ENCODE results near the gene ZNF136. TPM values are rescaled to one million over a fixed set of nuclear protein-coding genes. Genes with fewer than 3 reads are reported as not detected.
A peak's percentile ranks its signal among the peaks of the same experiment; 100 is the strongest.

ZNF136 gene
- polyA plus RNA-seq, 1 experiment = 1.5 TPM

DNA sequence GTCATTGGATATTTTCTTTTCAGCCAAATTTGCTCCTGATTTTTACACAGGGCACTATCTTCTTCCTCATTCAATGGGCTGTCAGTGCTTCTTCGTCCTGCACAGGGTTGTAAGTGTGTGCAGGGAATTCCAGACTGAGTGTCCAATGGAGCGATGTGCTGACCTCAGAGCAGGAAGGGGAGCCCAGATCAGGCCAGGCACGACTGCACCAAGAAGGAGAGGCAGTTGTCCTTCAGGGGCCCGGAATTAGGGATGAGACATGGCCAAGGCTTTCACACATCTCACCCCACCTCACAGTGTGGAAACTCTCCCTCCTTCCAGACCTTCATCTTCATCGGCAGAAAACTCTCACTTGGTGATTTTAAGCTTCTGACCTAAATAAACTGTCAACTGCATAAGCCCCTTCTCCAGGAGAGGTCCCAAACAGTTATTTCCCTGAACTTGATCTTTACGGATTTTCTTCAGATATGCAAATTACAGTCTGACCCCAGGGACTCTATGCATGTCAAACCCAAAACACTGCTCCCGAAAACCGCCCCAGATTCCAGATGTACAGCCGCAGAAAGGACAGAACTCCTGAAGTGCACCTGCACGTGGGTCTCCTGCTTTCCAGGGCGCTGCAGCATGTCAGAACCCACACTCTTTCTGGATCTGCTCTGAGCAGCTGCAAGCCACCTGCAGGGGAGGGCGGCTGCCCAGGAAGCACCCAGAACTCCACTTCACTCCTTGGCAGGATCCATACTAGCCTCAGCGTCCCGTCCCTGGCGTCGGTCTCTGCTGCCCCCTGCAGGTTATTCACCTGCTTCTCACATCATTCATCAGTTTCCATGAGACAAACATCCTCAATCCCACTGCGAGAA, 22.1 kb upstream of the ZNF136 start:
- Histone ChIP-seq H3K4me3 (ENCODE audit: low read depth, low read length) (peak overlapping the region; percentile 78), H3K27me3 (ENCODE audit: control insufficient read depth, insufficient read depth, low read length) (no peaks in the 10 kb centered on the region), H3K36me3 (ENCODE audit: control insufficient read depth, insufficient read depth, low read length) (peaks cover 11% of the 10 kb centered on the region)
- ChIA-PET CTCF (interaction anchor here (0.6 to 6.2 kb wide), 35 partner anchors 9 to 581 kb away, joined by 3 to 70 read pairs (median 4); partner anchors contain the start of genes ZNF136, ZNF491, ZNF625 and ZNF700), POLR2A (interaction anchor here (0.8 kb wide), 2 partner anchors 16 to 81 kb away, joined by 3 to 4 read pairs; partner anchors contain the start of gene ZNF625)
- TF ChIP-seq, protein P1, sequence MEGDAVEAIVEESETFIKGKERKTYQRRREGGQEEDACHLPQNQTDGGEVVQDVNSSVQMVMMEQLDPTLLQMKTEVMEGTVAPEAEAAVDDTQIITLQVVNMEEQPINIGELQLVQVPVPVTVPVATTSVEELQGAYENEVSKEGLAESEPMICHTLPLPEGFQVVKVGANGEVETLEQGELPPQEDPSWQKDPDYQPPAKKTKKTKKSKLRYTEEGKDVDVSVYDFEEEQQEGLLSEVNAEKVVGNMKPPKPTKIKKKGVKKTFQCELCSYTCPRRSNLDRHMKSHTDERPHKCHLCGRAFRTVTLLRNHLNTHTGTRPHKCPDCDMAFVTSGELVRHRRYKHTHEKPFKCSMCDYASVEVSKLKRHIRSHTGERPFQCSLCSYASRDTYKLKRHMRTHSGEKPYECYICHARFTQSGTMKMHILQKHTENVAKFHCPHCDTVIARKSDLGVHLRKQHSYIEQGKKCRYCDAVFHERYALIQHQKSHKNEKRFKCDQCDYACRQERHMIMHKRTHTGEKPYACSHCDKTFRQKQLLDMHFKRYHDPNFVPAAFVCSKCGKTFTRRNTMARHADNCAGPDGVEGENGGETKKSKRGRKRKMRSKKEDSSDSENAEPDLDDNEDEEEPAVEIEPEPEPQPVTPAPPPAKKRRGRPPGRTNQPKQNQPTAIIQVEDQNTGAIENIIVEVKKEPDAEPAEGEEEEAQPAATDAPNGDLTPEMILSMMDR (IDR thresholded peaks at IDR 0.05; ENCODE audit: insufficient read depth, low read depth, low read length) = peak; percentile 93
- DNase-seq (ENCODE audit: low read depth) = peak; percentile 25

DNA sequence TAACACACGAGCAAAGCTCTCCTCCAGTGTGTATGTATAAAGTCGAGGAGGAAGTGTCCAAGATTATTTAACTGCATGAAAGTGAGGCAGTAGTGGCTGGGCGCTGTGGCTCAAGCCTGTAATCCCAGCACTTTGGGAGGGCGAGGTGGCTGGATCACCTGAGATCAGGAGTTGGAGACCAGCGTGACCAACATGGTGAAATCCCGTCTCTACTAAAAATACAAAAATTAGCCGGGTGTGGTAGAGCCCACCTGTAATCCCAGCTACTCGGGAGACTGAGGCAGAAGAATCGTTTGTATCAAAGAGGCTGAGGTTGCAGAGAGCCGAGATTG, 21.5 kb upstream of the ZNF136 start:
- Histone ChIP-seq H3K27me3 (ENCODE audit: control insufficient read depth, insufficient read depth, low read length) (no peaks in the 10 kb centered on the region), H3K36me3 (ENCODE audit: control insufficient read depth, insufficient read depth, low read length) (peaks cover 16% of the 10 kb centered on the region), H3K4me3 (ENCODE audit: low read depth, low read length) (no peak overlapping the region)
- CTCF ChIA-PET = interaction anchor here (0.6 to 6.2 kb wide), 24 partner anchors 9 to 344 kb away, joined by 3 to 70 read pairs (median 6); partner anchors contain the start of genes ZNF491, ZNF625, ZNF700 and ZNF763
- TF ChIP-seq, protein P1 (IDR thresholded peaks at IDR 0.05; ENCODE audit: insufficient read depth, low read depth, low read length) = no peak
- POLR2A ChIA-PET = no interaction called here
- DNase-seq (ENCODE audit: low read depth) = no peak

DNA sequence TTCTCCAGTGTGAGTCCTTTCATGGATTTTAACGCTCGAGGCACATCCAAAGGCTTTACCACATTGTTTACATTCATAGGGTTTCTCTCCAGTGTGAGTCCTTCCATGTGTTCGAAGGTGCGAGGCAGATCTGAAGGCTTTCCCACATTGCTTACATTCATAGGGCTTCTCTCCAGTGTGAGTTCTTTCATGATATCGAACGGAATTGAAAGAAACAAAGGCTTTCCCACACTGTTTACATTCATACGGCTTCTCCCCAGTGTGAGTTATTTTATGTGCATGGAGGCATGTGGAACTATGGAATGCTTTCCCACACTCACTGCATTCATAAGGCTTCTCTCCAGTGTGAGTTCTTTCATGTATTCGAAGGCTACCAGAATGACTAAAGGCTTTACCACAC, 17.5 kb upstream of the ZNF136 start:
- ChIA-PET CTCF (no interaction called here), POLR2A (no interaction called here)
- TF ChIP-seq, protein P1 (IDR thresholded peaks at IDR 0.05; ENCODE audit: insufficient read depth, low read depth, low read length) = no peak
- no peak for DNase-seq (ENCODE audit: low read depth)
- H3K4me3 ChIP-seq (ENCODE audit: low read depth, low read length) = no peak overlapping the region
- H3K36me3 ChIP-seq (ENCODE audit: control insufficient read depth, insufficient read depth, low read length) = peaks cover 13% of the 10 kb centered on the region
- H3K27me3 ChIP-seq (ENCODE audit: control insufficient read depth, insufficient read depth, low read length) = no peaks in the 10 kb centered on the region

DNA sequence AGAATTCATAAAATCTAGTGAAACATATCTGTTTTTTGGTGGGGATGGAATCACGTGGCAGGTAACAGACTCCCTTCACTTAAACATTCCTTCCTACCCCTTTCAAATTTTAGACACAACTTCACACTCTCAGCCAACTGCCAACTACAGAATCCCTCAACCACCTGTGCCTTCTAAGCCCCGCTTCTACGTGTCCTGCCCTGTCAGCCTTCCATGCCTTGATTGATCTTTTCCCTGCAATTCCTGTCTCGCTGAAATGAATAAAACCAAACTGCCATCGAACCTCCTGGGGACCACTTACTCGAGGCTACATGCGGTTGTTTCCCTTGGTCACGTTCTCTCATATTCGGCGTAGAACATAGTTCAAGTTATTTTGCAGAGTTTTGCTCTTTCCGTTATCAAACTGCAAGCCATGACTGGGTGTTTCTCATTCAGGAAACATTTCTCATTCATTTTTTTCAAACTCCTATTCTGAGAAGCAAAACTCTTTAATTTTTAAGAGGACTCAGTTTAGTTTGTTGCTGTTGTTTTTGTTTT, 7.5 kb upstream of the ZNF136 start:
- TF ChIP-seq, protein P1 (IDR thresholded peaks at IDR 0.05; ENCODE audit: insufficient read depth, low read depth, low read length) = no peak
- H3K36me3 ChIP-seq (ENCODE audit: control insufficient read depth, insufficient read depth, low read length) = peaks cover 3% of the 10 kb centered on the region; the same call in 1 of the 2 replicates
- H3K4me3 ChIP-seq (ENCODE audit: low read depth, low read length) = peak overlapping the region; percentile 67
- ChIA-PET POLR2A (no interaction called here), CTCF (interaction anchor here (1.1 to 2.2 kb wide), 2 partner anchors 14 to 274 kb away, joined by 3 to 16 read pairs; partner anchors contain the start of gene ZNF20)
- DNase-seq (ENCODE audit: low read depth) = no peak
- no peaks in the 10 kb centered on the region for H3K27me3 ChIP-seq (ENCODE audit: control insufficient read depth, insufficient read depth, low read length)
